HG02970 (cell line): ENCODE results near the gene IQCK.
"Not testable (repeated sequence)": the region's sequence is repeated elsewhere in the genome, so short reads cannot be mapped to it uniquely, and the experiment has no call there.

Experiments
- ATAC-seq: cut with Tn5 transposase; IDR thresholded peaks from one replicate; pipeline ENCODE4 v1.9.1; 2021; ENCODE audit warnings: mild to moderate bottlenecking, moderate library complexity, moderate number of reproducible peaks; ENCODE audit not compliant: unreplicated experiment, low FRiP score

Gene IQCK

GRCh38 chr16:19785081-19785480 is 67.0 kb downstream of the IQCK start:
- ATAC-seq: no peak

GRCh38 chr16:19785512-19786130 is 67.5 kb downstream of the IQCK start:
- ATAC-seq: no peak

DNA sequence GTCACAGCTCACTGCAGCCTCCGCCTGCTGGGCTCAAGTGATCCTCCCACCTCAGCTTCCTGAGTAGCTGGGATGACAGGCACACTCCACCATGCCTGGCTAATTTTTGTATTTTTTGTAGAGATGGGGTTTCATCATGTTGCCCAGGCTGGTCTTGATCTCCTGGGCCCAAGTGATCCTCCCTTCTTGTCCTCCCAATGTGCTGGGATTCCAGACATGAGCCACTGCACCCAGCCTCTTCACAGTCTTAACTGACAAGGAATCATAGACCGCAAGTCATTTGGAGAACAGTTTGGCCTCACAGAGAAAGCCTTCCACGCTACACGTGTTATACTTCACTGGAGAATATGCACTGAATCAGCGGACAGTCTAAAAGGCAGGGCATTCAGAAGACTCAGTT is 83.3 kb downstream of the IQCK start:
- ATAC-seq: not testable (repeated sequence)

- not testable (repeated sequence) for ATAC-seq
These were observed 83.8 kb downstream of the IQCK start for GRCh38 chr16:19801824-19802223.

DNA sequence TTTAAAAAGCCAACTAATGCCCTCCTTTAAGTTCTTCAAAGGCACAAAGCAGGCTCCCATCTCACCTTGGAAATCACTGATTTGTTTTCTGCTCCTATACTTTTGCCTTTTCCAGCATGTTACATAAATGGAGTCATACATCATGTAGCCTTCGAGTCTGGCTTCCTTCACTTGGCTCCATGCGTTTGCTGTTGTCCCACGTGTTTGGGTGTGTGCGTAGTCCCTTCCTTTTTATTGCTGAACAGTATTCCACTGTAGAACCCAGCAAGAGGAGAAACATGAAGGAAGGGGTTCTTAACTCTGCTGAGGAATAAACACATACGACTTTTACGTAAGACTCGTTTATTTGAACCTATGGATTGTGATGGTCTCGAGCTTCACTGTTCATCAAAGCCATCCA is 84.5 kb downstream of the IQCK start:
- ATAC-seq: no peak

- no peak for ATAC-seq
These were observed 86.7 kb downstream of the IQCK start for GRCh38 chr16:19804538-19805323.

- ATAC-seq: no peak
These were observed 87.5 kb downstream of the IQCK start for GRCh38 chr16:19805459-19806162.

DNA sequence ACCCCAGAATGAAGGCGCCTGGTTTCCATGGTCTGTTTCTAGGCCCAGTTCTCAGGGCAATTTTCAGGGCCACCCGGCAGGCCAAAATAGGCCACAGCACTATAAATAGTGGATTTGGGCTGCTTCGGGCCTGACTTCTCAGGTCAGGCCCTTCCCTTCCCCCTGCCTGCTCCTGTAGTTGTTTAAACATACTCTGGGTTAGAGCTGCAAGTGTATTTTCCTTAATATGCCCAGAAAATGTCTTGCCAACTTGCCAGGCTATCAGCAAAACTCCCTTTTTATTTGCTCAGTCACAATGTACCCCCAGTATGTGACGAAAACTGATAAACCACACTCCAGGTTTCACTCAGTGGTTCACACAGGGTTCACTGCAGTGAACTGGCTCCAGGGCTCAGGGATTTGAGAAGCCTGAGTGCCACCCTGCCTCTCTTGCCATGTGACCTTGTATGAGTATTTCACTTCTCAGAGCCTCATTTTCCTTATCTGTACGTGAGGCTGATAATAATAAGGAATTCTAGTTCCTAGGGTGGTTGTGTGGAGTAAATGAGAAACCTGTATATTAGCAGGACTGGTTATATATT is 90.1 kb downstream of the IQCK start:
- no peak for ATAC-seq

DNA sequence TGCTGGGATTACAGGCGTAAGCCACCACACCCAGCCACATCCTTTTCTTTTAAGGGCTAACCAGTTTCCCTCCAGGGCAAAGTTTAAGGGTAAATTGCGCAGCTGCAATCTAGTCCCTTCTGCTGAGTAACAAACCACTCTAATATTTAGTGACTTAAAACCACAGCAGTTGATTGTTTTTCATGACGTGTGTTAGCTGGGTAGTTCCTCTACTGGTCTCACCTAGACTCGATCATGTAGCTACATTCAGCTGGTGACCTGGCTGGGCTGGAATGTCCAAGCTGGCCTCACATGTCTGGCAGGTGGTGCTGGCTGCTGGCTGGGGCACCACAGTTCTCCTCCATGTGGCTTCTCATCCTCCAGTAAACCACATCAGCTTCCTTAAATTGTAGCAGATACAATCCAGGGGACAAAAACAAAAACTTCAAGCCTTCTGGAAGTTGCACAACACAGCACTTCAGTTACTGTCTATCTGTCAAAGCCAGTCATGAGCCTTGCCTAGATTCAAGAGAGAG is 91.1 kb downstream of the IQCK start:
- no peak for ATAC-seq

- no peak for ATAC-seq
These were observed 91.6 kb downstream of the IQCK start for GRCh38 chr16:19809693-19810092.

DNA sequence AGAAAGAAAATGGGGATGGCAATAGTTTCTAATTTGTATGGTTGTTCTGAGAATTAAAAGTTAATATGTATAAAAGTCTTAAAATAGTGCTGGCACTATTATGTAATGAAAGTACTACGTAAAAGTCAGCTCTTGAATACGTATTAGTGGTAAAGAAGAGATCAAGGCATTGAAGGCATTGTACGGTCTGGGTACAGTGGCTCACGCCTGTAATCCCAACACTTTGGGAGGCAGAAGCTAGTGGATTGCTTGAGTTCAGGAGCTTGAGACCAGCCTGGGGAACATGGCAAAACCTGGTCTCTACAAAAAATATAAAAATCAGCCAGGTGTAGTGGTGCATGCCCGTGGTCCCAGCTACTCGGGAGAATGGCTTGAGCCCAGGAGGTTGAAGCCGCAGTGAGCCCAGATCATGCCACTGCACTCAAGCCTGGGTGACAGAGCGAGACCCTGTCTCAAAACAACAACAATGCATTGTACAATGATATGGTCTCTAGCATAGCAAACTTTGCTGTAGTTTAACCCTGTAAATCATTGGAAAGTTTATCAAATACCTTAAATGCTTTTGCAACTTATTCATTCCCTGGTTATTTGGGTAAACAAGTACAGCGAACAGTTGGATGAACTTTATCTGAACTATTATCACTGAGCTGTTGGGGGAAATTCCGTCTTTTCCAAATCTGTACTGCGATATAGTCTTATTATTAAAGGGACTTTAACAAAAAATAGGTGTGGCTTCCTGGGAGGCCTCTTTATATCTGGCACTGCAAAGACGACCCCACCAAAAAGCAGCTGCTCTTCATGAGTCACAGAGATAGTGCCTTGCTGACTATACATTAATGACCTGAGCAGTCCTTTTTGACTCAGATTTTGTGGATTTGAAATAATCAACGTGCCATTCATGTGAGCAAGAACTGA is 93.0 kb downstream of the IQCK start:
- ATAC-seq: no peak

DNA sequence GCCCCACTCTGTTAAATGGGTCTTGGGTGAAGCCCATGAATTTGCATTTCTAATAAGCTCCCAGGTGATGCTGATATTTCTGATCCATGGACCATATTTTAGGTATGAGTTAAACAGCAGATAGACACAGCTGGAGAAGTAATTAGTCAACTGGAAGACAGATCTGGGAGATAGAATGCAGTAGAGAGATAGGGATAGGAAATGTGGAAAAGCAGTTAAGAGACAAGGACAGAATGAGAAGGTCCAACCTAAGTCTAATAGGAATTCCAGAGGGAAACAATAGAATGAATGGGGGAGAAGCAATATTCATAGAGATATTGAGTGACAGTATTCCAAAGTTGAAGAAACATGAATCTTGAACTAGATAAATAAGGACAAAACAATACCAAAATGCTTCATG is 94.9 kb downstream of the IQCK start:
- ATAC-seq: no peak

- no peak for ATAC-seq
These were observed 97.3 kb downstream of the IQCK start for GRCh38 chr16:19815418-19815817.

- no peak for ATAC-seq
These were observed 99.1 kb downstream of the IQCK start for GRCh38 chr16:19817122-19817521.

DNA sequence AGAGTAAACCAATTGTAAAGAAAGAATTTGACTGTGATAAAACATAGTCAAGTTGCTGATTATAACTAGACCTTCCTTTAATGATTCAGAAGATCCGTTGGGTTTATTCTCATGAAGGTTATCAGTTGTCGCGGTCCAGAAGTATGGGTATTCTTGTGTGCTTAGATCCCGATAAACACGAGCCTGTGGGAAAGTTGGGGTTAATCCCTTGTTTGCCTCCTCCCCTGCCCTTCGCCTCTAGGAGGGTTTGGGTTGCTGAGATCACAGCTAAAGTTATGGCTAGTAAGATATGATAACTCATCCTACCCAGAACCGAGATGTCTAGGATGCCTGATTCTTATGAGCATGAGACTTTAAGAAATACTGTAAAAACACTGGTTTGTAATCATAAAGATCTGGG is 99.8 kb downstream of the IQCK start:
- ATAC-seq: no peak

DNA sequence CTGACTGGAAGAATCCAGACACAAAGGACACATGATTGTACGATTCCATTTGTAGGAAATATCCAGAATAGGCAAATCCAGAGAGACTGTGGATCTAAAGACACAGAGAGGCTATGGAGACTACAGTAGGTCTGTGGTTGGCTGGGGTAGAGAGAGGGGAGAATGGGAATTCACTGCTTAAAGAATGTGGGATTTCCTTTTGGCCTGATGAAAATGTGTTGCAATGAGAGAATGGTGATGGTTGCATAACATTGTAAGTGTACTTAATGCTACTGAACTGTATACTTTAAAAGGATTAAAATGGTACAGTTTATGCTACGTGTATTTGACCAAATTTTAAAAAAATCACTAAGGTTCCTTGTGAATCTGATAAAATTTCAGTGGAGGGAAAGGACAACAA is 104.5 kb downstream of the IQCK start:
- ATAC-seq: no peak

DNA sequence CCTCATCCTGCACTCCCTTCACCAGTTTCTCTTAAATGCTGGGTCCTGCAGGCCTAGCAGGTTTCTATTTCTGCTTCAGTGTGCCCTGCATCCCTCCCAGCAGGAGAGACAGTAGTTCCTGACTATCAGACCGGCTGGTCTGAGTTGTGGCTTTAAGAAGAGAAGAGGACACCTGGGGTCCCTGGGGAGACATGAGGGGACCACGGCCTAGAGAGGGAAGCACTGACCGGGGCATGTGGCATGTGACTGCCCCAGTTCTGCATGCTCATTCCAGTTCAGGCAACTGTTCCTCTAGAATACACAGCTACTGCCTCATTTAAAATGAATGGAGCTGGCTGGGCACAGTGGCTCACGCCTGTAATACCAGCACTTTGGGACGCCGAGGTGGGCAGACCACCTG is 105.3 kb downstream of the IQCK start:
- no peak for ATAC-seq

DNA sequence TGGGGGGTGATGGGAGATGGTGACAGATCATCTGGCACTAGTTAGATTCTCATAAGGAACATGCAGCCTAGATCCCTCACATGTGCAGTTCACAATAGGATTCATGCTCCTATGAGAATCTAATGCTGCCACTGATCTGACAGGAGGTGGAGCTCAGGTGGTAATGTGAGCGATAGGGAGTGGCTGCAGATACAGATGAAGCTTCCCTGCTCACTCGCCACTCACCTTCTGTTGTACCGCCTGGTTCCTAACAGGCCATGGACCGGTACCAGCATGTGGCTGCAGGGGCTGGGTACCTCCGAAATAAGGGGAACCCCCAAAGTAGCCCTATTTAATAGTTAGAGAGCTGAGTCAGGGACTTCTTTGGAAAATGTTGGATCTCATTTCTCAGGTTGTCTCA is 106.1 kb downstream of the IQCK start:
- no peak for ATAC-seq

- no peak for ATAC-seq
These were observed 112.0 kb downstream of the IQCK start for GRCh38 chr16:19829844-19830692.
